ENCODE measurements around the gene SHF.
"Not testable (repeated sequence)": the region's sequence is repeated elsewhere in the genome, so short reads cannot be mapped to it uniquely, and the experiment has no call there.

Gene SHF, protein sequence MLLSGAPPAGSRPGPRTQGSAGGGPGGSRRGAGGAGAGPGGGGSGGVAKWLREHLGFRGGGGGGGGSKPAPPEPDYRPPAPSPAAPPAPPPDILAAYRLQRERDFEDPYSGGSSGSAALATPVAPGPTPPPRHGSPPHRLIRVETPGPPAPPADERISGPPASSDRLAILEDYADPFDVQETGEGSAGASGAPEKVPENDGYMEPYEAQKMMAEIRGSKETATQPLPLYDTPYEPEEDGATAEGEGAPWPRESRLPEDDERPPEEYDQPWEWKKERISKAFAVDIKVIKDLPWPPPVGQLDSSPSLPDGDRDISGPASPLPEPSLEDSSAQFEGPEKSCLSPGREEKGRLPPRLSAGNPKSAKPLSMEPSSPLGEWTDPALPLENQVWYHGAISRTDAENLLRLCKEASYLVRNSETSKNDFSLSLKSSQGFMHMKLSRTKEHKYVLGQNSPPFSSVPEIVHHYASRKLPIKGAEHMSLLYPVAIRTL

DNA sequence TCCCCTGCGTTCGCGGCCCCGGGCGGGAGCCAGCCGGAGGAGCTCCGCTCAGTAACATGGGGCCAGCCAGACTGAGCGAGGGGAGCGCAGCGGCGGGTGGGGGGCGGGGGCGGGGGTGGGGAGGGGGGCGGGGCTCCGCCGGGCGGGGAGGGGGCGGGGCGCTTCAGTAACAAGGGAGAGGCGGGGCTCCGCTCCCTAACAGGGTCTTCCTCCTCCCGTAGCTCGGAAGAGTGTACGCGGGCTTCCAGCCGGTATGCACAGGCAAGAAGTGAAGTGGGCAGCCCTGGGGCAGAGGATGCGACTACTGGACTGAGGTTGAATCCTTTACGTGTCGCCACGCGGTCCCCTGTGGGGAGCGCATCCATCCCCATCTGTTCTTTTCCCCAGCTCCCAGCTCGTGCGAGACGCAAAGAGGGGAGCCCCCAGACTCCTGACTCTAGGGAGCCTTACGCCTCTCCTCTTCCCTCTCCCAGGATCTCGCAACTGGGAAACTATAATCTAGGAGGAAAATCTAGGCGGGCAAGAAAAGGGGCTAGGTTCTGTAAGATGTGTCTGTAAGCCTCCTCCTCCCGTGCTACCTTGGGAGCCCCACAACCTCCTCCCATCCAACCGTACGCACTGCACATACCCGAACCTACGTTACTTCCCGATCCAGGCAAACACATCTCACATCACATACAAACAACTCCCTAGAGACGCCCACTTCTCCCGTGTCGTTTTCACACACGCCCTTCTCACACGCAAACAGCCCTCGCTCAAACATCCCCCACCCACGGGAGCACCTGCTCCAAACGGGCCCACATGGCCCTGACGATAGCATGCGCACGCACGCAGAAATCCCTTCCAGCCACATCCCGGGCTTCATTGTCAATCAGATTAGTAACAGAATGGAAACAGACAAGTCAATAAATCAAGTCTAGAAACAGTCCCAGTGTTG lies at the start of gene SHF:
Gene SHF (minus strand): TSS at position 73 of the 937 bp plus-strand sequence. CDS start 15 bp downstream, at position 58.
- peak; percentile 76 for DNase-seq

DNA sequence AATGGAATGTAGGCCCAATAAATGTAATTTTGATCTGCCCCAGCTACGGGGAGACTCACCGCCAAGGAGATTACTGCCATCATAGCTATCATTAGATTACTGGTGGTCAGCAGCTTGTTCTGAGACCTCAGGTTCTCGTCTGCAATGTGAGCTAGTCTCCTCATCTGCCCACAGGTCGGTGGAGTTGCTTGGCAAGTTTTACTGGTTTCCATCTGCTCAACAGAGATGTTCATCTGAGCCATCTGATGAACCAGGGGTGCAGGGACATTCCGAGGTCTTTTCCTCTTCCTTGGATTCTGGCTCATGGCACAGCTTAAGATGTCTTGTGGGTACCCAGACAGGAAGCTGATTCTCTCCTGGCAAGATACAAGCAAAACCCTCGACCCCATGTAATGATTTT lies 49.0 kb upstream of the SHF start:
- DNase-seq, result not testable (repeated sequence)

DNA sequence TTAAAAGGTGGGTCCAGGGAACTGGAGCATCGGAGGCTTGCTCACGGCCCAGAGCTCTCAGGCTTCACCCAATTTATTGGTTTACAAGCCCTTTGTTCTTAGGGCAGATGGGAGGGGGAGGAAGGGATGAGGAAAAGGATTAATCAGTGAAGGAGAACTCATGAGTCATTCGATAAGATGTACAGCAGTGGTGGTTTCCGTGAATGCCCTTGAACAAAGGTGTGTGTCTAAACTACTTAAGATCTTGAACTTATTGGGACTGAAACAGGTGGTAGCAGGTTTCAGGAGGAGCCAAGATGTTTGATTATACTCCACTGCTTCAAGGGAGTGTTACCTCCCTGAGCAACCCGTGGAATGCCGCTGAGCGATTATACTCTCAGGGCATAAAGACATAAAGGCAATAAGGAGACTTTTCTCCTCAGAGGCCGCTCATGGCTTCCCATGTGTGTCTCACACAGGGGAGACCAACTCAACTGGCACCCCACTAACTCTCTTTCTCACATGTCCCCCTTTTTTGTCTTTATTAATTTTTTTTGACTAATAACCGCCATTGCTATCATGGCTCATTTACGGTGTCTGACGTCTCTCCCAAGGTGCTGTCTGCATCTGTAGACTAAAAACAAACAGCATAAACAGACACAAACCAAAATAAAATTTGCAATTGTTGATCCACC lies 46.9 kb upstream of the SHF start:
- no peak for DNase-seq

DNA sequence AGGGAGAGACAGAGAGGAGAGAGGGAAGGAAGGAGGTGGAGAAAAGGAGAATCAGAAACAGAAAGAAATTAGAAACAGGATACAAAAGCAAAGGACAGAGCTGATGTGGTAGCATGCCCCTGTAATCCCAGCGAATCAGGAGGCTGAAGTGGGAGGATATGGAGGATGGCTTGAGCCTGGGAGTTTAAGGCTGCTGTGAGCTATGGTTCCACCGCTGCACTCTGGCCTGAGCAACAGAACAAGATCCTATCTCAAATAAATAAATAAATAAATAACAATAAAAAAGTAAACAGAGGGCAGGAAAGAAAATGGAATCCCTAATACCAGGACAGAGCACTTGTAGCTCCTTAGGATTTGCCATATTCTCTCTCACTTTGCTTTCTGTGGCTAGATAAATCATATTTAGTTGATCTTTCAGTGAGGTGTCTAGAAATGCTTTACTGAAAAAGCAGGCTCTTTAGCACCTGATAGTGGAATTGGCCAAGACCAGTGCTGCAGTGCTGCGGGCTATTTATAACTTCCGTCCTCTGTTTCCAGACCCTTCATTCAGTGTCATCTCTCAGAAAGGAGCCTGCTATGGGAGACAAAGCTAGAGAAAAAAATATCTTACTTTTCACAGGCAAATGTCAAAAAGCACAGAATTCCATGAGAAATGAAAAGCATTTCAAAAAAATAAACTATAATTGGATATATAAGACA lies 44.2 kb upstream of the SHF start:
- DNase-seq, result no peak

DNA sequence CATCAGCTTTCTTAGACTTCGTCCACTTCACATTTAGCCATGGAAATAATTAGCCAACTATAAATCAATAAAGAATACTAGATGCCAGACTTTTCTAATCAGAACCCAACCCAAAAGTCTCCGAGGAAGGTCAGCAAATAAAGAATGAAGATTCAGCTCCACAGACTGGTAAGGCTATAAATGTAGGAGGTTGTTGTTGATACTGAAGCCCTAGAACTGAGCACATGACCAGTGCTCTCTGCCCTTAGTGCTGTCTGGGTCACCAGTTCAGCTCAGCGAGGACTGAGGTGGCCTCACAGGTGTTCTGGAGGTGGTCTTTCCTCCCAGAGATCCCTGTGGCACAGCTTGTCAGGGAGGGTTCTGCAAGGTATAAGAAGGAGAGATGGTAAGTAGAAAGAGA lies 43.4 kb upstream of the SHF start:
- DNase-seq, result no peak

DNA sequence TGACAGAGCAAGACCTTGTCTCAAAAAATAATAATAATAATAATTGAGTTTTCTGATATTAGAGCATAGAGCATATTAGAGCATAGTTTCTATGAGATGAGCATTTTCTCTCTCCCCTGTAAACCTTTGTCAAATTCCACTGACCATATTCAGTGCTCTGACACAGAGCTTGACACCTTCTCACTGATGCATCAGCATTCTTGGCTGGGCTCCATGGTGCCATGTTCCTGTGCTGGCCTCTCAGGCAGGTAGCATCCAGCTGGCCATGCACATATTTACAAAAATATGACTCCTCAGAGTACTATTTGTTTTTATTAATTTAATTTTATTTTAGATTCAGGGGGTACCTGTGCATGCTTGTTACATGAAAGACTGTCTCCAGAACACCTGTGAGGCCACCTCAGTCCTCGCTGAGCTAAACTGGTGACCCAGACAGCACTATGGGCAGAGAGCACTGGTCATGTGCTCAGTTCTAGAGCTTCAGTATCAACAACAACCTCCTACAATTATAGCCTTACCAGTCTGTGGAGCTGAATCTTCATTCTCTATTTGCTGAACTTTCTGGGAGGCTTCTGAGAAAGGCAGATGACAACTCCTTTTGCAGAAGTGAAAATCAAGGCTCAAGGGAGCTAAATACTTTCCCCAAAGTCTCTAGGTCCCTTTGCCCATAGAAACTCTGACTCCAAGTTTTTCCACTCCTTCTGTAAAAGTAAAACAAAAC lies 42.6 kb upstream of the SHF start:
- DNase-seq, result no peak

DNA sequence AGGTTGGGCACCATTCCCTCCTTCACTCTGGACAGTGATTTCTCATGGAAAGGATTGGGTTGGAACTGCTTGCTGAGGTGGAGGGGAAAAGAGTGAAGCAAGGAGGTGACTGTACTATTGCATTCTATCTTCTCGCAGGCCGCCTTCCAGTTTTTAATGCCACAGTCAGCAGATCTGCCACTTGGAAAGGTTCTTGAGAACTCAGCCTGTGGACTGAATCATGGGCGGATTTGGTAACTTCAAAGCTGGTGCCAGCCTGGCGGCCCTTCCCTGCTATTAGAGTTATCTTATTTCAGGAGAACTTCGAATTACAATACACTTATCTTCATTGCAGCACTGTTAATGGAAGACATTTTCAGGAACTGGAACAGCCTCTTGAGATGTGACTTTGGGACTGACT lies 41.2 kb upstream of the SHF start:
- no peak for DNase-seq

DNA sequence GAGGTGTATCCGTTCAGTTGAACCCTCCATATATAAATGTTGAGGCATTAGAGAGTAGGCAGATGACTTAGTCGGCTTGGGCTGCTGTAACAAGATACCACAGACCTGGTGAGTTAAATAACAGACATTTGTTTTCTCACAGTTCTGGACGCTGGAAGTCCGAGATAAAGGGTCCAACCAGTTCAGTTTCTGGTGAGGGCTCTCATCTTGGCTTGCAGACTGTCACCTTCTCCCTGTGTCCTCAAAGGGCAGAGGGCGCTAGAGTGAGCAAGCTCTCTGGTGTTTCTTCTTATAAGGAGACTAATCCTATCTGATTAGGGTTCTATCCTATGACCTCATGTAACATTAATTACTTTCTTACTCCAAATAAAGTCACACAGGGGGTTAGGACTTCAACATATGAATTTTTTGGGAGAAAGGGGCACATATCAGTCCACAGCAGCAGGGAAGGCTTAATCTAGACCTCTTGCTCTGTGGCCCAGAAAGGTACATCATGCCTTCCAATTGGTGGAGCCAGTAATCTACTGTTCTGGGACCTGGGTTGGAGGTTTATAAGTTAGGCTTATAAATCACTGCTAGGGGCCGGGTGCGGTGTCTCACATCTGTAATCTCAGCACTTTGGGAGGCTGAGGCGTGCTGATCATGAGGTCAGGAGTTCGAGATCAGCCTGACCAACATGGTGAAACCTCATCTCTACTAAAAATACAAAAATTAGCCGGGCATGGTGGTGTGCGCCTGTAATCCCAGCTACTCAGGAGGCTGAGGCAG lies 37.9 kb upstream of the SHF start:
- no peak for DNase-seq

DNA sequence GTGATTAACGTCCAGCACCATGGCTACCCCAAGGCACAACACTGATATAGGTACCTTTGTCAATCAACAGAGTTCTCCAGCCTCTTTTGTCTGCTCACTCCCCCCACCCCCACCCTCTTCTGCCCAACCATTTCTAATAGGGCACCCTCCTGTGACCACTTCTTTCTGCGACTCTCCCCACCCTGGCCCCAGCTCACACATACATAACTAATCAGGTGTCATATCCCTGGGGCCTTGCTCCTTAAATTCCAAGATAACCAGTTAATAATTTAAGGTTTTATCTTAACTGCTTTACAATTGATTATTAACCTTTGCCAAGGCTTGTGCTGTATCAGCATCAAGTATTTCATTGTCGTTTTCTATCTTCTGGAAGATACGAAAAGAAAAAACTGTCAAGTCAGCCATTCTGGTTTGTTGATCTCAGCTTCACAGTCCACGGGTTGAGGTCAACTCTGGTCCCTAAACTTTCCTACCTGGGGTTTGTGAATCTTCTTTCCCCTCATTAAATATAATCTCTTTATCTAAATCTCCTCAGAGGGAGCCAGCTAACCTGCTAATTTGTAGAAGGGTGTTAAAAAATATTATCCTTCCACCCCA lies 37.0 kb upstream of the SHF start:
- no peak for DNase-seq

DNA sequence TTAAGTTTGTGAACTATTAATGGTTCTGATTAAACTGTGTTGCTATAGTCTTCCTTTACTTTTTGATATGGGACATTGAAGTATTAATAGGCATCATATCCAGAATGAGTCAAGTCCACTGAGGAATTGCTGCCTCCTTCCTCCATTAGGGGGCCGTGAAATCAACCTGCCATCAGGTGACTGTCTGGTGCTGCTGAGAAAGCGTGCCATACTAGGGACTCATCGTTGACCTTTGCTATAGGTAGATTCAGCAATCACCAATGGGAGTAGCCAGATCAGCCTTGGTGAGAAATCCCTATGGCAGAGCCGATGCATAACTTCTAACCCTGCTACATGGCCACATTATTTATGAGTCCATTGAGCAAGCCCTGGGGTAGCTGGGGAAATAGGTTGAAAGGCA lies 34.2 kb upstream of the SHF start:
- DNase-seq, result no peak

DNA sequence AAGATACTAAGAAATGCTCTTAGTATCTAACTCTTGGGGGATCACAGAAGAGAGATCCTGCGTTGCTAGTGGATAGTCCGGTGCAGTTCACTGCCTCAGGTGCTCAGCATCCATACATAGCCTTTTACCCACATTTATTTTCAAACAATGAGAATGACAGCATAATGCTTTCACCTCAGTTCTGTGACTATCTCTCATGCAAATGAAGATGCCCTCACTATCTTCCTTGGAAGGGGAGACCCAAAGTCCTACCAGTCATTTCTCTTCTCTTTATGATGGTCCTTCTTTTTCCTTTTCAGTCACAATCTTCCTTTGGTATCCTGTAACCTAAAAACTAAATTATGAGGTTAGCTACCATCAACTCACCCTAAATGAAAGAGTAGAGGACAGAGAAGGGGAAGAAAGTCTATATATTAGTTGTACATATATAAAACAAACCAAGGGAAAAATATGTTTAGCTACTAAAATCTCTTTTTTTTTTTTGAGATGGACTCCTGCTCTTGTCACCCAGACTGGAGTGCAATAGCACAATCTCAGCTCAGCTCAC lies 33.4 kb upstream of the SHF start:
- no peak for DNase-seq

DNA sequence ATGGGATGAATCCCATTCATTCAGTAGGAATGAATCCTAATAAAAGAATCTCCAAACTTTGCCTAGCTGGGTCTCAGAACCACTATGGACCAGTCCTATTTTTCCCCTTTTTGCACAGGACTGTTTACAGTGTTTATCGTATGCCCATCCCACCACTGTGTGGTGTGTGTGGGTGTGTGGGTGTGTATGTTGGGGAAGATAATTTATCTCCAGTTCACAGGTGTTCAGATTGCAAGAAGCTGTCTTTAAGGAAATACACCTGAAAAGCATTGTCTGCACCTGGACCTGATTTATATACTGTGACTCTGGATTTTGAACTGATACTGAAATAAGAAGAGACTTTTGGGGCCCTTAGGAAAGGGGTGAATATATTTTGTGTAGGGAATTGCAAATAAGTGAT lies 24.7 kb upstream of the SHF start:
- DNase-seq, result no peak

DNA sequence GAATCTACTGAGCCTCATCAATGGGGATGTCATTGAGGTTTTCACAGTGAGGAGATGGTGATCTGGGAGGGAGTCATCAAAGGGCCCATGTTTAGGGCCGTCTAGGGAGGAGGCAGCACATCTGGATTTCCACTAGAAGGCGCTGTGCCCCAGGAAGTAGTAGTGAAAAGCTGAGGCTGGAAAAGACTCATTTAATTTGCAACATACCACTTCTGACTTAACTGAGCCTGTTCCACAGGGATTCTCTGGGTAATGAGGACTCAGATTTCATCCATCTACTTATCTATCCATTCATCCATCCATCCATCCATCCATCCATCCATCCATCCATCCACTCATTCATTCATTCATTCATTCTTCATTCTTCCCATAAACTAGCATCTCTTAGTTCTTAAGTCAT lies 17.4 kb upstream of the SHF start:
- peak; percentile 56 for DNase-seq

DNA sequence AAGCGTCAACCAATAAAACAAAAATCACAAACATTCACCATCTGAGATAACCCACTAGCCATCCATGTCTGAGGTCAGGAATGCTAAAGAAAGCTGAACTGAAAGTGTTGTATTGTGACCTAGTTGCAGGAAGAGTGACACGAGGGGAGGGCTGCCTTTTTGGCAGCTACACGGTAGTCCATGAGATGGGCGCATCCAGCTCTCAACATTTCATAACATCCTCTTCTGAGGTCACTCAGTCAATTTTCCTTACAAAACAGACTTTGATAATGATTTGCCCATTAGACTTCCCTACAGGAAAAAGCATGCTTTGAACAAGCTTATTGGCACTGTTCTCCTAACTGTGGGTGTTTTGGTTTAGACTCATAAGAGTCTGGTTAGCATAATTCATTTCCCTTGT lies 15.4 kb upstream of the SHF start:
- DNase-seq, result no peak

DNA sequence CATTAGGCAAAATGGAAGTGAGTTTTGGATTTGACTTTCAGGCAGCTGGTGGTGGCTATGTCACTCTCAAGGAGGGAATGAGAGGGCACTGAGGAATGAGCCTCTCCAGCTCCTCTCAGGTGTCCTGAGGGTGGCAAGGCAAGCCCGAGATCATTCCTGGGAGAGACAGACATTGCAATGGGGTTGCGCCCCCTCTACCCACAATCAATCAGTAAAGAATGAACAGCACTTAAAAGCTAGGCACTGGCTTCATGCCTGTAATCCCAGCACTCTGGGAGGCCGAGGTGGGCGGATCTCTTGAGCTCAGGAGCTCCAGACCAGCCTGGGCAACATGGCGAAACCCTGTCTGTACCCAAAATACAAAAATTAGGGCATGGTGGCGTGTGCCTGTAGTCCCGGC lies 14.1 kb upstream of the SHF start:
- no peak for DNase-seq

DNA sequence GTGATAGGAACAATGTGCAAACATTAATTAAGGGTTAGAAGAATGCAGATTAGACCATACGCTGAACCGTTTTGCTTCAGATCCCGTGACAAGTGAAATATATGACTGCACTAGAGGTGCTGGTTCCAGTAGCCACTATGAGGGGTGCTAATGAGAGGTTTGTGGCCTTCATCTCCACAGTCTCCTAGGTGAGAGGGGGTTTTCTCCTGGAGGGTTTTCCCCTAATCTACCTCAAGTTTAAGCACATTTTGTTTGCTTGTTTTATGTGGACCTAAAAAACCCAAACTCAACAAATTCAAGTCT lies 13.7 kb upstream of the SHF start:
- no peak for DNase-seq

DNA sequence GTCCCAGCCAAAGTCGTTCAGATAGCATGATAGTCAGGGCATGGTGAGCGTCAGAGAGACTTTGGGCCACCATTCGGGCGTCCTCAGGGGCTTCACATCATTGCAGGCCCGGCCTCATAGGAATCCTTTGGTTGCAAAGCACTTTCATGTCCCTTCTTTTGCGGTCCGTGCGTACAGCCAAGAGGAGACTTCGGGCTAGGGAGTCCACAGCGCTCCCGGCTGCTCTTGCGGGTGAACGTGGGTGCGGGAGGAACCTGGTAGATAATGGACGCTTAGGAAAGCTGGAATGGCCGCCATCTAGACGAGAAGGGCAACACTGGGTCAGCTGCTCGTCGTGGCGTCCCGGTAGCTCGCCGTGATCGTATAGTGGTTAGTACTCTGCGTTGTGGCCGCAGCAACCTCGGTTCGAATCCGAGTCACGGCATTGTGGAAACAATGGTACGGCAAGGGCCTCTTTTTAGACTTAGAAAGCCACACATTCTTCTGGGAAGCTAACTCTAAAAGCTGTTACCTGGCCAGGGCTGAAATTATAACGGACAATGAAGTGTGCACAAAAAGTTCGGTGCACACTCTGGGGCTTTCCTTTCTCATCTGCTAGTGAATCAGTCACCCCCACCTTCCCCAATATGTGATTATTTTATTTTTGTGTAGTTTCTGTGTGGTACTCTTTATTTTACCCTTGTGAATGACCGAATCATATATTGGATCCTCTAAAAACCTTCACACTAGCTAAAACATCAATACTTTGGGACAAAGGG lies 13.2 kb upstream of the SHF start:
- peak; percentile 85 for DNase-seq

DNA sequence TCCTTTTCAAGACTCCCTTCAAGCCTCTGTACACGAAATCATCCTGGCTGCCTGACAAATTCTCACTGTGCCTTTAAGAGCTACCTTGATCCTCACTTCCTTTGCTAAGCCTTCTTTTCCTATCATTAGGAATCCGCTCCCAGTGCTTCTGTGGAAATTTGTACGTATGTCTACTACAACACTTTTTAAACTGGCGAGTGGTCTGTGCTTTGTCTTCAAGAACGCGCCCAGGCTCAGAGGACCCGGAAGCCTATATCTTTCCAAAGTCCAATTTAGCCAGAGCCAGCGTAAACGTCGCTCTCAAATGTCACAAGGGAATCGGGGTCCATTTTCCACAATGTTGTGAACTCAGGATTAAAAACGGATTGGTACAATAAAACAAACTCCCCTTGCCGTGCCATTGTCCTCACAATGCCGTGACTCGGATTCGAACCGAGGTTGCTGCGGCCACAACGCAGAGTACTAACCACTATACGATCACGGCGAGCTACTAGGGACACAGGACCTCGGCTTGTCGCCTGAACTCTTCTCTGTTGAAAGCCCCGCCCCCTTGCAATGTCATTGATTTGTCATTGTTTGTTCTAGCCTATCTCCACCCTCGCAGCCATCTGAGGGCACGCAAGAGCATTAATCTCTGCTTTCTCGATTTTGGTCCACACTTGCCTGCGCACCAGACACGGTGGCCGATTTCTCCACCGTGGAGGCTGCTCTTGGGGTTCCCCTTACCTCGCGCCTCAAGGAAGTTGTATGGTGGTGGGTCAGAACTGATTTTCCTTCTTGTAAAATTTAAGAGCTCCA lies 12.4 kb upstream of the SHF start:
- DNase-seq, result peak; percentile 97

All from CD4-positive, alpha-beta T cell treated with Interferon gamma for 1 hour (primary cell).